Measurements from ENCODE around the gene CYB5R2. TPM values are rescaled to one million over a fixed set of nuclear protein-coding genes. Genes with fewer than 3 reads are reported as not detected.
"Not testable (repeated sequence)": the region's sequence is repeated elsewhere in the genome, so short reads cannot be mapped to it uniquely, and the experiment has no call there.

Gene CYB5R2
- polyA plus RNA-seq, 3 donors: 0.52 to 3.7 (median 1.4) TPM

GRCh38 chr11:7664867-7665266 lies 8.4 kb downstream of the CYB5R2 start:
- Histone ChIP-seq H3K9me3 (replicated peaks in 1 of 2; ENCODE audit: control insufficient read depth in 1 of 2, insufficient read depth in 1 of 2, low read length in 2 of 2) (no peaks in the 10 kb centered on the region), H3K4me1 (ENCODE audit: control insufficient read depth in 1 of 2, insufficient read depth in 2 of 2, low read length in 2 of 2) (peaks cover 0 to under 1% of the 10 kb centered on the region in 2 donors), H4K20me1 (ENCODE audit: insufficient read depth, low read length) (peaks cover 11% of the 10 kb centered on the region), H3K79me2 (ENCODE audit: insufficient read depth, low read length) (no peaks in the 10 kb centered on the region), H3K27me3 (ENCODE audit: control insufficient read depth in 2 of 2, insufficient read depth in 2 of 2, low read length in 2 of 2) (no peaks in the 10 kb centered on the region), H3K4me2 (replicated peaks; ENCODE audit: extremely low read depth, low read length, poor library complexity, severe bottlenecking) (no peak overlapping the region), H2AFZ (ENCODE audit: insufficient read depth, low read depth, low read length, poor library complexity, severe bottlenecking) (no peak overlapping the region), H3K36me3 (replicated peaks in 1 of 2; ENCODE audit: control insufficient read depth in 1 of 2, insufficient read depth in 2 of 2, low read length in 2 of 2) (peaks cover 0 to 29% of the 10 kb centered on the region in 2 donors), H3K9ac (ENCODE audit: insufficient read depth, low read length, poor library complexity, severe bottlenecking) (no peak overlapping the region), H3K4me3 (replicated peaks in 1 of 3; ENCODE audit: low read depth in 2 of 3, low read length in 3 of 3) (no peak overlapping the region), H3K27ac (ENCODE audit: low read depth in 1 of 2, low read length in 2 of 2) (no peak overlapping the region)
- Mint-ChIP-seq H3K27ac (no peak overlapping the region), H3K4me3 (no peak overlapping the region), H3K36me3 (peaks cover 21 to 46% of the 10 kb centered on the region in 2 donors), H3K27me3 (ENCODE audit: low read depth in 3 of 3) (peaks cover 6 to 11% (median 7%) of the 10 kb centered on the region in 3 donors), H3K4me1 (peaks cover 2% of the 10 kb centered on the region), H3K9me3 (peaks cover 0 to 1% (median 0%) of the 10 kb centered on the region in 7 donors)
- 75% methylated on average over 6 of the region's 6 CpGs for WGBS (ENCODE audit: insufficient coverage)
- TF ChIP-seq CTCF (IDR thresholded peaks at IDR 0.05): no peak
- DNase-seq: no peak
- intact Hi-C loops (cut with micrococcal nuclease): loop anchor here (5.0 to 10.0 kb wide), 3 partner anchors 93 to 570 kb away; no protein-coding TSS in a partner anchor

- not testable (repeated sequence) for H2AFZ ChIP-seq (ENCODE audit: insufficient read depth, low read depth, low read length, poor library complexity, severe bottlenecking); H3K27ac Mint-ChIP-seq; H3K79me2 ChIP-seq (ENCODE audit: insufficient read depth, low read length); H3K4me2 ChIP-seq (replicated peaks; ENCODE audit: extremely low read depth, low read length, poor library complexity, severe bottlenecking); H3K4me1 ChIP-seq (ENCODE audit: control insufficient read depth in 1 of 2, insufficient read depth in 2 of 2, low read length in 2 of 2); H3K4me3 ChIP-seq (replicated peaks in 1 of 3; ENCODE audit: low read depth in 2 of 3, low read length in 3 of 3); H3K4me1 Mint-ChIP-seq; H3K27ac ChIP-seq (ENCODE audit: low read depth in 1 of 2, low read length in 2 of 2); DNase-seq; H3K4me3 Mint-ChIP-seq; H3K9me3 ChIP-seq (replicated peaks in 1 of 2; ENCODE audit: control insufficient read depth in 1 of 2, insufficient read depth in 1 of 2, low read length in 2 of 2); H3K9ac ChIP-seq (ENCODE audit: insufficient read depth, low read length, poor library complexity, severe bottlenecking); H3K9me3 Mint-ChIP-seq; H3K27me3 ChIP-seq (ENCODE audit: control insufficient read depth in 2 of 2, insufficient read depth in 2 of 2, low read length in 2 of 2)
- Mint-ChIP-seq H3K36me3 (peaks cover 21 to 44% of the 10 kb centered on the region in 2 donors), H3K27me3 (ENCODE audit: low read depth in 3 of 3) (peaks cover 2 to 11% (median 6%) of the 10 kb centered on the region in 3 donors)
- Histone ChIP-seq H4K20me1 (ENCODE audit: insufficient read depth, low read length) (peaks cover 11% of the 10 kb centered on the region), H3K36me3 (replicated peaks in 1 of 2; ENCODE audit: control insufficient read depth in 1 of 2, insufficient read depth in 2 of 2, low read length in 2 of 2) (peaks cover 0 to 29% of the 10 kb centered on the region in 2 donors)
- intact Hi-C loops (cut with micrococcal nuclease): loop anchor here (10.0 kb wide), 2 partner anchors 169 to 569 kb away; no protein-coding TSS in a partner anchor
- no CpG with 5 or more reads among the region's 16 CpGs for WGBS (ENCODE audit: insufficient coverage)
These were observed 9.8 kb downstream of the CYB5R2 start for GRCh38 chr11:7663531-7663930.

All from CD14-positive monocyte (primary cell).